Lower lobe of right lung (tissue), 2 donors: ENCODE results near the gene TENT4B. TPM values are rescaled to one million over a fixed set of nuclear protein-coding genes. Genes with fewer than 3 reads are reported as not detected.

Source experiments
- ATAC-seq, 2 donors: fragments of 200-7000 bp; cut with Tn5 transposase; one replicate each; pipeline ENCODE4 v1.9.1; 2020 to 2022; ENCODE audit warnings: mild to moderate bottlenecking in 2 of 2, moderate library complexity in 2 of 2
- DNase-seq: peaks from one replicate; pipeline ENCODE4 v3.0.0-alpha.2; 2020
- H3K27ac ChIP-seq: fragments of 200-600 bp; one replicate; pipeline ENCODE4 v1.8.0; 2022
- H3K27me3 ChIP-seq: fragments of 200-600 bp; one replicate; pipeline ENCODE4 v1.8.0; 2022; ENCODE audit warnings: low read depth
- H3K36me3 ChIP-seq: fragments of 200-600 bp; one replicate; pipeline ENCODE4 v1.8.0; 2022; ENCODE audit warnings: mild to moderate bottlenecking
- H3K4me1 ChIP-seq: fragments of 200-600 bp; one replicate; pipeline ENCODE4 v1.8.0; 2022
- H3K4me3 ChIP-seq: fragments of 200-600 bp; one replicate; pipeline ENCODE4 v1.8.0; 2022; ENCODE audit warnings: mild to moderate bottlenecking
- H3K9me3 ChIP-seq: fragments of 200-600 bp; one replicate; pipeline ENCODE4 v1.8.0; 2022
- CTCF ChIP-seq: fragments of 200-600 bp; IDR thresholded peaks from one replicate; pipeline ENCODE4 v1.8.0; 2022; ENCODE audit warnings: antibody characterized with exemption, mild to moderate bottlenecking
- intact Hi-C: fragments of 100-400 bp; cut with DNase I; formaldehyde crosslinking; loops from one replicate; pipeline ENCODE4 v1.11.0; 2022
- total RNA-seq: library from RNA; stranded (reverse); fragmentation: NEBNext Ultra II Directional; extraction: Animal tissue kit (Norgen Biotek cat#: 25700); gene quantifications from one replicate; pipeline ENCODE4 v1.2.1, GENCODE V29; 2021
- donor health status: DM: no; HTN: yes; CAD: no; lungs with severe emphysema.

The TENT4B gene
- total RNA-seq, 1 donor from 2014 or later, result 12.8 TPM

- DNase-seq (no peak), ATAC-seq (peak; percentile 43 to 52)
- Histone ChIP-seq H3K4me3 (peak overlapping the region; percentile 3), H3K4me1 (peaks cover 31% of the 10 kb centered on the region), H3K36me3 (no peaks in the 10 kb centered on the region), H3K27ac (peak overlapping the region; percentile 28), H3K27me3 (no peaks in the 10 kb centered on the region), H3K9me3 (no peaks in the 10 kb centered on the region)
- no peak for TF ChIP-seq CTCF
- intact Hi-C loops, result no loop called here
Observed at GRCh38 chr16:50259334-50260205, 106.5 kb downstream of the TENT4B start.

GRCh38 chr16:50260206-50261159 is 107.4 kb downstream of the TENT4B start:
- Histone ChIP-seq H3K27me3 (no peaks in the 10 kb centered on the region), H3K4me1 (peaks cover 33% of the 10 kb centered on the region), H3K9me3 (no peaks in the 10 kb centered on the region), H3K27ac (no peak overlapping the region), H3K36me3 (no peaks in the 10 kb centered on the region), H3K4me3 (no peak overlapping the region)
- DNase-seq (no peak), ATAC-seq (no peak)
- no peak for TF ChIP-seq CTCF
- intact Hi-C loops, result no loop called here

GRCh38 chr16:50261160-50261706 is 108.1 kb downstream of the TENT4B start:
- Histone ChIP-seq H3K27me3 (no peaks in the 10 kb centered on the region), H3K4me1 (peaks cover 41% of the 10 kb centered on the region), H3K36me3 (no peaks in the 10 kb centered on the region), H3K9me3 (no peaks in the 10 kb centered on the region), H3K27ac (peak overlapping the region; percentile 11), H3K4me3 (no peak overlapping the region)
- DNase-seq (no peak), ATAC-seq (no peak)
- intact Hi-C loops, result no loop called here
- no peak for TF ChIP-seq CTCF

- ATAC-seq (peak; percentile 41 to 67), DNase-seq (no peak)
- H3K4me1 ChIP-seq, result peaks cover 46% of the 10 kb centered on the region
- H3K4me3 ChIP-seq, result no peak overlapping the region
- peak overlapping the region; percentile 11 for H3K27ac ChIP-seq
- H3K9me3 ChIP-seq, result no peaks in the 10 kb centered on the region
- H3K36me3 ChIP-seq, result no peaks in the 10 kb centered on the region
- no peaks in the 10 kb centered on the region for H3K27me3 ChIP-seq
- no peak for TF ChIP-seq CTCF
- intact Hi-C loops, result no loop called here
Observed at GRCh38 chr16:50261707-50262235, 108.7 kb downstream of the TENT4B start.
